ENCODE measurements around the gene CDH3.

GRCh38 chr16:68642047-68642435 is 3.1 kb upstream of the CDH3 start:
- TF ChIP-seq, protein P1, sequence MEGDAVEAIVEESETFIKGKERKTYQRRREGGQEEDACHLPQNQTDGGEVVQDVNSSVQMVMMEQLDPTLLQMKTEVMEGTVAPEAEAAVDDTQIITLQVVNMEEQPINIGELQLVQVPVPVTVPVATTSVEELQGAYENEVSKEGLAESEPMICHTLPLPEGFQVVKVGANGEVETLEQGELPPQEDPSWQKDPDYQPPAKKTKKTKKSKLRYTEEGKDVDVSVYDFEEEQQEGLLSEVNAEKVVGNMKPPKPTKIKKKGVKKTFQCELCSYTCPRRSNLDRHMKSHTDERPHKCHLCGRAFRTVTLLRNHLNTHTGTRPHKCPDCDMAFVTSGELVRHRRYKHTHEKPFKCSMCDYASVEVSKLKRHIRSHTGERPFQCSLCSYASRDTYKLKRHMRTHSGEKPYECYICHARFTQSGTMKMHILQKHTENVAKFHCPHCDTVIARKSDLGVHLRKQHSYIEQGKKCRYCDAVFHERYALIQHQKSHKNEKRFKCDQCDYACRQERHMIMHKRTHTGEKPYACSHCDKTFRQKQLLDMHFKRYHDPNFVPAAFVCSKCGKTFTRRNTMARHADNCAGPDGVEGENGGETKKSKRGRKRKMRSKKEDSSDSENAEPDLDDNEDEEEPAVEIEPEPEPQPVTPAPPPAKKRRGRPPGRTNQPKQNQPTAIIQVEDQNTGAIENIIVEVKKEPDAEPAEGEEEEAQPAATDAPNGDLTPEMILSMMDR (conservative IDR thresholded peaks at IDR 0.05; ENCODE audit: low read depth in 2 of 2) = no peak
- TF ChIP-seq EZH2phosphoT487 (IDR thresholded peaks at IDR 0.05; ENCODE audit: unreplicated experiment) = no peak
- TF ChIP-seq, protein P2, sequence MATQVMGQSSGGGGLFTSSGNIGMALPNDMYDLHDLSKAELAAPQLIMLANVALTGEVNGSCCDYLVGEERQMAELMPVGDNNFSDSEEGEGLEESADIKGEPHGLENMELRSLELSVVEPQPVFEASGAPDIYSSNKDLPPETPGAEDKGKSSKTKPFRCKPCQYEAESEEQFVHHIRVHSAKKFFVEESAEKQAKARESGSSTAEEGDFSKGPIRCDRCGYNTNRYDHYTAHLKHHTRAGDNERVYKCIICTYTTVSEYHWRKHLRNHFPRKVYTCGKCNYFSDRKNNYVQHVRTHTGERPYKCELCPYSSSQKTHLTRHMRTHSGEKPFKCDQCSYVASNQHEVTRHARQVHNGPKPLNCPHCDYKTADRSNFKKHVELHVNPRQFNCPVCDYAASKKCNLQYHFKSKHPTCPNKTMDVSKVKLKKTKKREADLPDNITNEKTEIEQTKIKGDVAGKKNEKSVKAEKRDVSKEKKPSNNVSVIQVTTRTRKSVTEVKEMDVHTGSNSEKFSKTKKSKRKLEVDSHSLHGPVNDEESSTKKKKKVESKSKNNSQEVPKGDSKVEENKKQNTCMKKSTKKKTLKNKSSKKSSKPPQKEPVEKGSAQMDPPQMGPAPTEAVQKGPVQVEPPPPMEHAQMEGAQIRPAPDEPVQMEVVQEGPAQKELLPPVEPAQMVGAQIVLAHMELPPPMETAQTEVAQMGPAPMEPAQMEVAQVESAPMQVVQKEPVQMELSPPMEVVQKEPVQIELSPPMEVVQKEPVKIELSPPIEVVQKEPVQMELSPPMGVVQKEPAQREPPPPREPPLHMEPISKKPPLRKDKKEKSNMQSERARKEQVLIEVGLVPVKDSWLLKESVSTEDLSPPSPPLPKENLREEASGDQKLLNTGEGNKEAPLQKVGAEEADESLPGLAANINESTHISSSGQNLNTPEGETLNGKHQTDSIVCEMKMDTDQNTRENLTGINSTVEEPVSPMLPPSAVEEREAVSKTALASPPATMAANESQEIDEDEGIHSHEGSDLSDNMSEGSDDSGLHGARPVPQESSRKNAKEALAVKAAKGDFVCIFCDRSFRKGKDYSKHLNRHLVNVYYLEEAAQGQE (IDR thresholded peaks at IDR 0.05; ENCODE audit: unreplicated experiment) = no peak
- no peak for TF ChIP-seq EZH2 (IDR thresholded peaks at IDR 0.05; ENCODE audit: low read depth, unreplicated experiment)
- TF ChIP-seq NANOG (IDR thresholded peaks at IDR 0.05; ENCODE audit: borderline replicate concordance) = no peak
- TF ChIP-seq POLR2AphosphoS5 (IDR thresholded peaks at IDR 0.05; ENCODE audit: low read depth) = no peak
- TF ChIP-seq CREB1 (CRISPR knock-in tag; IDR thresholded peaks at IDR 0.05; ENCODE audit: low read depth) = no peak
- TF ChIP-seq, protein P3, sequence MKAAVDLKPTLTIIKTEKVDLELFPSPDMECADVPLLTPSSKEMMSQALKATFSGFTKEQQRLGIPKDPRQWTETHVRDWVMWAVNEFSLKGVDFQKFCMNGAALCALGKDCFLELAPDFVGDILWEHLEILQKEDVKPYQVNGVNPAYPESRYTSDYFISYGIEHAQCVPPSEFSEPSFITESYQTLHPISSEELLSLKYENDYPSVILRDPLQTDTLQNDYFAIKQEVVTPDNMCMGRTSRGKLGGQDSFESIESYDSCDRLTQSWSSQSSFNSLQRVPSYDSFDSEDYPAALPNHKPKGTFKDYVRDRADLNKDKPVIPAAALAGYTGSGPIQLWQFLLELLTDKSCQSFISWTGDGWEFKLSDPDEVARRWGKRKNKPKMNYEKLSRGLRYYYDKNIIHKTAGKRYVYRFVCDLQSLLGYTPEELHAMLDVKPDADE (IDR thresholded peaks at IDR 0.05) = no peak
- no peak for TF ChIP-seq JUNB (IDR thresholded peaks at IDR 0.05; ENCODE audit: unreplicated experiment)
- no peak for TF ChIP-seq ZNF331 (CRISPR knock-in tag; IDR thresholded peaks at IDR 0.05; ENCODE audit: low read depth)

Data from GM23338 (cell line).